ENCODE results near the gene GRAMD2B.
A peak's percentile ranks its signal among the peaks of the same experiment; 100 is the strongest.
"Not testable (repeated sequence)": the region's sequence is repeated elsewhere in the genome, so short reads cannot be mapped to it uniquely, and the experiment has no call there.

Gene GRAMD2B

DNA sequence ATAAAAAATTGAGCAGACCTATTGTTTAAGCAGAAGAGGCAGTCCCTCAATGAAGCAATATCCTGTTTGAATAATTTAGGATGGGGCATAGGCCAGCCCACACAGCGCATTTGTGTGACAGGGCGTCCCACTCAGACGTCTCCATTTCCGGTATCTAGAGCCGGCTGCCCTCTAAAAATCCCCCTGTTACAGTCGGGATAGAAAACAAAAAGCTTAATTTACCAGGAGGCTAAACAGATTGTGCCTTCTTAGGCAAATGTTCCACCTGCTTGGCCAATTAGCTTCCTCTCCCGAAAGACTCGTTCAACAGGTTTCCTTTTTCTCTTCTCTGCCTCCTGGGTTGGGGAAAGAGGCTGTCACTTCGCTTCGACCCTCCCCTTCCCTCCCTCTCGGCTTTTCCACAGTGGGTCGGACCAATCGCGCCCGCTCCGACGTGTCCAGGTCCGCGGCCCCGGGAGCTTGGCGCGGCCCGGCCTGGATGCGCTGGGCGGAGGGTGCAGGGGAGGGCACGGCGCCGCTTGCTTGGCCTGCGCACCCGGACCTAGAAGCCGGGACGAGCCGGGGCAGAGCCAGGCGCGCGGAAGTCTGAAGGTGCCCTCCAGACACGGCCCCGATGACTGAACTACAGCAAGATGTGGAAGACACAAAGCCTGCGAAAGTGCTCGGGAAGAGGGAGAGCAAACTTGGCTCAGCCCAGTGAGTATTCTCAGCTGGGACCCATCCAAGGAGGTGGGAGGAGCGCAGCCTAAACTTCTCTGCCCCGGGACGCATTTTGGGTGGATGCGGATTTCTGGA is at the start of gene GRAMD2B:
TSS of gene GRAMD2B (plus strand) at position 416 of the 795 bp plus-strand sequence. CDS start at position 614, 198 bp downstream.
- DNase-seq (ENCODE audit: low read depth) = peak; percentile 43

- DNase-seq (ENCODE audit: low read depth) = no peak
These were observed 49.1 kb upstream of the GRAMD2B start for GRCh38 chr5:126374109-126374416.

GRCh38 chr5:126376443-126376842 is 46.8 kb upstream of the GRAMD2B start:
- no peak for DNase-seq (ENCODE audit: low read depth)

GRCh38 chr5:126377424-126377823 is 45.8 kb upstream of the GRAMD2B start:
- DNase-seq (ENCODE audit: low read depth) = no peak

GRCh38 chr5:126380316-126380715 is 42.9 kb upstream of the GRAMD2B start:
- DNase-seq (ENCODE audit: low read depth) = not testable (repeated sequence)

DNA sequence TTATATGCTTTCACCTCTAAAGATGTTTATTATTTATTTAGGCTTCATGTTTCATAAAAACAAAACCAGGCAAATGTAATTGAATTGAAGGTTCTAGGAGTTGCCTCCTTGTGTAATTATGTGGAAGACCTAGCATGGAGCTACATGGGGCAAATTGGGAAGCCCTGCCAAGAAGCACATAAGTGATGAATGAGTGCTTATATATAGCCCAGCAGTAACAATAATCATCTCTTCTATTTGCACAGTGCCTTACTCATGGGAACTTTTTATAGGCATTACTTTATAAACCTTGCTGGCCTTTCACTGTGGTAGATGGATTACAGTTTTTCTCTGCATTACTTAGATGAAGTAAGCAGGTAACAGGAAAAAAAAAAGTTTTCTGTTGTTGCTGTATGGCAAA is 40.0 kb upstream of the GRAMD2B start:
- DNase-seq (ENCODE audit: low read depth) = no peak

GRCh38 chr5:126383776-126384175 is 39.4 kb upstream of the GRAMD2B start:
- DNase-seq (ENCODE audit: low read depth) = no peak

GRCh38 chr5:126384985-126385384 is 38.2 kb upstream of the GRAMD2B start:
- DNase-seq (ENCODE audit: low read depth) = no peak

GRCh38 chr5:126385524-126386502 is 37.4 kb upstream of the GRAMD2B start:
- DNase-seq (ENCODE audit: low read depth) = no peak

- no peak for DNase-seq (ENCODE audit: low read depth)
These were observed 34.0 kb upstream of the GRAMD2B start for GRCh38 chr5:126389179-126389578.

GRCh38 chr5:126390051-126390450 is 33.2 kb upstream of the GRAMD2B start:
- no peak for DNase-seq (ENCODE audit: low read depth)

- no peak for DNase-seq (ENCODE audit: low read depth)
These were observed 31.8 kb upstream of the GRAMD2B start for GRCh38 chr5:126391386-126391785.

- no peak for DNase-seq (ENCODE audit: low read depth)
These were observed 28.9 kb upstream of the GRAMD2B start for GRCh38 chr5:126394211-126394788.

- no peak for DNase-seq (ENCODE audit: low read depth)
These were observed 28.0 kb upstream of the GRAMD2B start for GRCh38 chr5:126395198-126395597.

DNA sequence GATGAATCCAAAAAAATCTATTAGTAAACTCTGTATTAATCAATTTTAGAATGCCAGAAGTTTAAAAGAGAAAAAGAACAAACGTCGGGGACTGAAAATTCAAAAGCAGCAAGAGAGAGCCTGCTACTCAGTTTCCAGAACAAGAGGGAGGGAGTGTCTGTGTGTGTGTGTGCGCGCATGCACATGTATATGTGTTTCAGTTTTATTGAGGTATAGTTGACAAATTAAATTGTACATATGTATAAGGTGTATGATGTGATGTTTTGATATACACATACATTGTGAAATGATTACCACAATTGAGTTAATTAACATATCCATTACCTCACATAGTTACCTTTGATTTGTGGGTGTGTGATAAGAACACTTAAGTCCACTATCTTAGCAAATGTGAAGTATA is 27.6 kb upstream of the GRAMD2B start:
- DNase-seq (ENCODE audit: low read depth) = no peak

DNA sequence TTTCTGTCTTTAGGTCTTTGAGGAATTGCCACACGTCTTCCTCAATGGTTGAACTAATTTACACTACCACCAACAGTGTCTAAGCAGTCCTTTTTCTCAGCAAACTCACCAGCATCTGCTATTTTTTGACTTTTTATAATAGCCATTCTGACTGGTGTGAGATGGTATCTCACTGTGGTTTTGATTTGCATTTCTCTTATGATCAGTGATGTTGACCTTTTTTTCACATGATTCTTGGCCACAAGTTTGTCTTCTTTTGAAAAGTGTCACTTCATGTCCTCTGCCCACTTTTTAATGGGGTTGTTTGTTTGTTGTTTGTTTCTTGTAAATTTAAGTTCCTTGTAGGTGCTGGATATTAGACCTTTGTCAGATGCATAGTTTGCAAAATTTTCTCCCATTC is 26.5 kb upstream of the GRAMD2B start:
- DNase-seq (ENCODE audit: low read depth) = not testable (repeated sequence)

- DNase-seq (ENCODE audit: low read depth) = no peak
These were observed 24.4 kb upstream of the GRAMD2B start for GRCh38 chr5:126398791-126399190.

DNA sequence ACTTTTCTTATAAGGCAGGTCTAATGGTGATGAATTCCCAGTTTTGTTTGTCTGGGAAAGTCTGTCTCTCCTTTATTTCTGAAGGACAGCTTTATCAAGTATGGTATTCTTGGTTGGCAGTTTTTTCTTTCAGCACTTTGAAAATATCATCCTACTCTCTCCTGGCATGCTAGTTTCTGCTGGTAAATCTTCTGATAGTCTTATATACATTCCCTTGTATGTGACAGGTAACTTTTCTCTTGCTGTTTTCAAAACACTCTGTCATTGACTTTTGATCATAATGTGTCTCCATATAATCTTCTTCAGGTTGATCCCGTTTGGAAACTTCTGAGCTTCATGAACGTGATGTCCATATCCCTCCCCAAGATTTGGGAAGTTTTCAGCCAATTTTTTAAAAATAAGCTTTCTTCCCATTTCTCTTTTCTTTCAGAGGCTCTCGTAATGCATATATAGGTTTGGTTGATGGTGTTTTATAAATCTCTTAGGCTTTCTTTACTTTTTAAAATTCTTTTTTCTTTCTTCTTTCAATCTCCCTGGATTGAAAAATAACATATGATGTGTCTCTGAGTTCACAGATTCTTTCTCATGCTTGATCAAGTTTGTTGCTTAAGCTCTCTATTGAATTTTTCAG is 22.5 kb upstream of the GRAMD2B start:
- DNase-seq (ENCODE audit: low read depth) = no peak

GRCh38 chr5:126402621-126403555 is 20.3 kb upstream of the GRAMD2B start:
- DNase-seq (ENCODE audit: low read depth) = no peak

DNA sequence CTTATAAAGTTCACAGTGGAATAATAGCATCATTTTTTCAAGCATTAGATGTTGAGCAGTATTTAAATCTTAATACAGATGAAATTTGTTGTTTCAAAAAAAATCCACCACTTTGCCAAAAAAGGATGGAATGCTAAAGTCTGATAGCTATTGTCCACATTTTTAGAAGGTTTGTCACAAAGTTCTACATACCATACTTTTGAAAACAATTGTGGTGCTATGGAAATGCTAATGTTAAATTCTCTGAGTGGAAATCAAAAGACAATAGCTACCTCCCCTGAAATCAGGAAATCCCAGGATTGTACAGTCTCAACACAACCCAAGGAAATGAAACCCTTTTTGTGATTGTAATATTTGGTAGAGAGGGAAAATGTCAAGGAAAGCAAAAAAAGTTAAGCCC is 19.3 kb upstream of the GRAMD2B start:
- DNase-seq (ENCODE audit: low read depth) = no peak

DNA sequence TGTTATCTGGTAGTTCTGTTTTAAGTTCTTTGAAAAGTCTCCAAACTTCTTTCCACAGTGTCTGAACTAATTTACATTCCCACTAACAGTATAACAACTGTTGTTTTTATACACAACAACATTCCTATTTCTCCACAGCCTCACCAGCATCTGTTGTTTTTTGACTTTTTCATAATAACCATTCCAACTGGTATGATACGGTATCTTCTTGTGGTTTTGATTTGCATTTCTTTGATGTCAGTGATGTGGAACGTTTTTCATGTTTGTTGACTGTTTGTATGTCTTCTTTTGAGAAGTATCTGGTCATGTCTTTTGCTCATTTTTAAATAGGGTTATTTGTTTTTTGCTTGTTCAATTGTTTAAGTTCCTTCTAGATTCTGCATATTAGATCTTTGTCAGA is 12.6 kb upstream of the GRAMD2B start:
- DNase-seq (ENCODE audit: low read depth) = no peak
